ENCODE data around the gene VSIG8.

The VSIG8 gene

GRCh38 chr1:159895286-159895685, 32.8 kb upstream of the VSIG8 start:
- H3K27me3 Mint-ChIP-seq (ENCODE audit: low read depth) = peaks cover 23% of the 10 kb centered on the region
- H3K4me1 Mint-ChIP-seq (ENCODE audit: low read depth) = peaks cover 3% of the 10 kb centered on the region
- H3K36me3 Mint-ChIP-seq (ENCODE audit: low read depth) = no peaks in the 10 kb centered on the region
- H3K9me3 Mint-ChIP-seq = no peaks in the 10 kb centered on the region
- no peak overlapping the region for H3K27ac Mint-ChIP-seq
- DNase-seq (ENCODE audit: low spot score) = no peak
- H3K4me3 Mint-ChIP-seq = no peak overlapping the region

GRCh38 chr1:159892944-159893343, 30.5 kb upstream of the VSIG8 start:
- Mint-ChIP-seq H3K27me3 (ENCODE audit: low read depth) (peaks cover 21% of the 10 kb centered on the region), H3K9me3 (no peaks in the 10 kb centered on the region), H3K4me1 (ENCODE audit: low read depth) (peaks cover 12% of the 10 kb centered on the region), H3K27ac (no peak overlapping the region), H3K4me3 (no peak overlapping the region), H3K36me3 (ENCODE audit: low read depth) (no peaks in the 10 kb centered on the region)
- DNase-seq (ENCODE audit: low spot score) = no peak

- H3K27ac Mint-ChIP-seq = no peak overlapping the region
- no peaks in the 10 kb centered on the region for H3K36me3 Mint-ChIP-seq (ENCODE audit: low read depth)
- H3K27me3 Mint-ChIP-seq (ENCODE audit: low read depth) = peaks cover 21% of the 10 kb centered on the region
- no peaks in the 10 kb centered on the region for H3K9me3 Mint-ChIP-seq
- H3K4me1 Mint-ChIP-seq (ENCODE audit: low read depth) = peaks cover 12% of the 10 kb centered on the region
- no peak overlapping the region for H3K4me3 Mint-ChIP-seq
- DNase-seq (ENCODE audit: low spot score) = peak; percentile 70
Measured at GRCh38 chr1:159891275-159892157, 29.1 kb upstream of the VSIG8 start.

- Mint-ChIP-seq H3K4me3 (no peak overlapping the region), H3K27me3 (ENCODE audit: low read depth) (peaks cover 12% of the 10 kb centered on the region), H3K27ac (no peak overlapping the region), H3K9me3 (no peaks in the 10 kb centered on the region), H3K36me3 (ENCODE audit: low read depth) (no peaks in the 10 kb centered on the region), H3K4me1 (ENCODE audit: low read depth) (peaks cover 12% of the 10 kb centered on the region)
- no peak for DNase-seq (ENCODE audit: low spot score)
Measured at GRCh38 chr1:159890390-159890789, 27.9 kb upstream of the VSIG8 start.

- Mint-ChIP-seq H3K27ac (no peak overlapping the region), H3K4me3 (no peak overlapping the region), H3K4me1 (ENCODE audit: low read depth) (peaks cover 12% of the 10 kb centered on the region), H3K27me3 (ENCODE audit: low read depth) (peaks cover 7% of the 10 kb centered on the region), H3K36me3 (ENCODE audit: low read depth) (no peaks in the 10 kb centered on the region), H3K9me3 (no peaks in the 10 kb centered on the region)
- DNase-seq (ENCODE audit: low spot score) = no peak
Measured at GRCh38 chr1:159889821-159890252, 27.4 kb upstream of the VSIG8 start.

GRCh38 chr1:159889202-159889601, 26.7 kb upstream of the VSIG8 start:
- no peak overlapping the region for H3K4me3 Mint-ChIP-seq
- no peaks in the 10 kb centered on the region for H3K36me3 Mint-ChIP-seq (ENCODE audit: low read depth)
- peaks cover 12% of the 10 kb centered on the region for H3K4me1 Mint-ChIP-seq (ENCODE audit: low read depth)
- peaks cover 4% of the 10 kb centered on the region for H3K27me3 Mint-ChIP-seq (ENCODE audit: low read depth)
- no peak overlapping the region for H3K27ac Mint-ChIP-seq
- H3K9me3 Mint-ChIP-seq = no peaks in the 10 kb centered on the region
- no peak for DNase-seq (ENCODE audit: low spot score)

GRCh38 chr1:159884296-159884695, 21.8 kb upstream of the VSIG8 start:
- Mint-ChIP-seq H3K36me3 (ENCODE audit: low read depth) (no peaks in the 10 kb centered on the region), H3K4me1 (ENCODE audit: low read depth) (peaks cover 2% of the 10 kb centered on the region), H3K4me3 (no peak overlapping the region), H3K27ac (no peak overlapping the region), H3K27me3 (ENCODE audit: low read depth) (no peaks in the 10 kb centered on the region), H3K9me3 (no peaks in the 10 kb centered on the region)
- DNase-seq (ENCODE audit: low spot score) = no peak

- no peak overlapping the region for H3K27ac Mint-ChIP-seq
Measured at GRCh38 chr1:159883134-159883533, 20.7 kb upstream of the VSIG8 start.

GRCh38 chr1:159882527-159882862, 20.0 kb upstream of the VSIG8 start:
- H3K27me3 Mint-ChIP-seq (ENCODE audit: low read depth) = no peaks in the 10 kb centered on the region
- no peaks in the 10 kb centered on the region for H3K9me3 Mint-ChIP-seq
- H3K4me3 Mint-ChIP-seq = no peak overlapping the region
- H3K4me1 Mint-ChIP-seq (ENCODE audit: low read depth) = no peaks in the 10 kb centered on the region
- DNase-seq (ENCODE audit: low spot score) = no peak
- no peak overlapping the region for H3K27ac Mint-ChIP-seq
- no peaks in the 10 kb centered on the region for H3K36me3 Mint-ChIP-seq (ENCODE audit: low read depth)

More at GRCh38 chr1:159883134-159883533, 20.7 kb upstream of the VSIG8 start:
- no peak for DNase-seq (ENCODE audit: low spot score)
- Mint-ChIP-seq H3K27me3 (ENCODE audit: low read depth) (no peaks in the 10 kb centered on the region), H3K4me1 (ENCODE audit: low read depth) (no peaks in the 10 kb centered on the region), H3K9me3 (no peaks in the 10 kb centered on the region), H3K4me3 (no peak overlapping the region), H3K36me3 (ENCODE audit: low read depth) (no peaks in the 10 kb centered on the region)

GRCh38 chr1:159881622-159882526, 19.4 kb upstream of the VSIG8 start:
- Mint-ChIP-seq H3K4me1 (ENCODE audit: low read depth) (no peaks in the 10 kb centered on the region), H3K27me3 (ENCODE audit: low read depth) (no peaks in the 10 kb centered on the region), H3K27ac (no peak overlapping the region), H3K4me3 (no peak overlapping the region), H3K9me3 (no peaks in the 10 kb centered on the region), H3K36me3 (ENCODE audit: low read depth) (no peaks in the 10 kb centered on the region)
- no peak for DNase-seq (ENCODE audit: low spot score)

GRCh38 chr1:159880430-159880829, 18.0 kb upstream of the VSIG8 start:
- no peak overlapping the region for H3K4me3 Mint-ChIP-seq
- no peak for DNase-seq (ENCODE audit: low spot score)
- no peaks in the 10 kb centered on the region for H3K9me3 Mint-ChIP-seq
- no peaks in the 10 kb centered on the region for H3K36me3 Mint-ChIP-seq (ENCODE audit: low read depth)
- H3K27ac Mint-ChIP-seq = no peak overlapping the region
- H3K4me1 Mint-ChIP-seq (ENCODE audit: low read depth) = no peaks in the 10 kb centered on the region
- H3K27me3 Mint-ChIP-seq (ENCODE audit: low read depth) = no peaks in the 10 kb centered on the region

GRCh38 chr1:159879977-159880376, 17.5 kb upstream of the VSIG8 start:
- Mint-ChIP-seq H3K27ac (no peak overlapping the region), H3K36me3 (ENCODE audit: low read depth) (no peaks in the 10 kb centered on the region), H3K4me1 (ENCODE audit: low read depth) (no peaks in the 10 kb centered on the region), H3K4me3 (no peak overlapping the region), H3K9me3 (no peaks in the 10 kb centered on the region), H3K27me3 (ENCODE audit: low read depth) (no peaks in the 10 kb centered on the region)
- DNase-seq (ENCODE audit: low spot score) = no peak

- no peak for DNase-seq (ENCODE audit: low spot score)
- Mint-ChIP-seq H3K4me1 (ENCODE audit: low read depth) (no peaks in the 10 kb centered on the region), H3K9me3 (no peaks in the 10 kb centered on the region), H3K4me3 (no peak overlapping the region), H3K27ac (no peak overlapping the region), H3K36me3 (ENCODE audit: low read depth) (no peaks in the 10 kb centered on the region), H3K27me3 (ENCODE audit: low read depth) (no peaks in the 10 kb centered on the region)
Measured at GRCh38 chr1:159879136-159879535, 16.7 kb upstream of the VSIG8 start.
